ENCODE measurements around the gene MAML1.
A peak's percentile ranks its signal among the peaks of the same experiment; 100 is the strongest.
"Not testable (repeated sequence)": the region's sequence is repeated elsewhere in the genome, so short reads cannot be mapped to it uniquely, and the experiment has no call there.

The MAML1 gene

GRCh38 chr5:179734536-179735164, 2.0 kb downstream of the MAML1 start:
- peak overlapping the region; percentile 78 for H3K4me3 ChIP-seq (ENCODE audit: extremely low read depth, insufficient read depth, low read length, poor library complexity, severe bottlenecking)
- H3K27ac ChIP-seq (ENCODE audit: low read depth, low read length, severe bottlenecking), result no peak overlapping the region
- H3K9me3 ChIP-seq (ENCODE audit: control insufficient read depth, low read length), result no peaks in the 10 kb centered on the region
- peaks cover 59% of the 10 kb centered on the region for H3K36me3 ChIP-seq (ENCODE audit: control insufficient read depth, insufficient read depth, low read length)
- WGBS, 2 experiments (ENCODE audit: insufficient coverage in 2 of 2), result 38 to 83% methylated on average over 3 to 8 of the region's 12 CpGs
- peaks cover 11% of the 10 kb centered on the region for H3K4me1 ChIP-seq (ENCODE audit: control insufficient read depth, insufficient read depth, low read length, poor library complexity, severe bottlenecking)

GRCh38 chr5:179738742-179739141, 6.1 kb downstream of the MAML1 start:
- H3K36me3 ChIP-seq (ENCODE audit: control insufficient read depth, insufficient read depth, low read length), result peaks cover 74% of the 10 kb centered on the region
- WGBS, 2 experiments (ENCODE audit: insufficient coverage in 2 of 2), result 98 to 100% methylated on average over 2 of the region's 4 CpGs

DNA sequence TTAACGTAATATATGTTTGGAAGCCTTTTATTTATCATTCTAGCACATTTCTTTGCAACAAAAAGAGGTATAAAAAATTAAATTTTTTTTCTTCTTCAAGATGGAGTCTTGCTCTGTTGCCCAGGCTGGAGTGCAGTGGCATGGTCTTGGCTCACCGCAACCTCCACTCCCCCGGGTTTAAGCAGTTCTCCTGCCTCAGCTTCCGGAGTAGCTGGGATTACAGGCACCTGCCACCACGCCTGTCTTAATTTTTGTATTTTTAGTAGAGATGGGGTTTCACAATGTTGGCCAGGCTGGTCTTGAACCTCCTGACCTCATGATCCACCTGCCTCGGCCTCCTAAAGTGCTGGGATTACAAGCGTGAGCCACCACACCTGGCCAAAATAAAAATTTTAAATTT, 11.5 kb downstream of the MAML1 start:
- WGBS, 2 experiments (ENCODE audit: insufficient coverage in 2 of 2), result 94 to 97% methylated on average over 4 of the region's 7 CpGs
- not testable (repeated sequence) for H3K4me1 ChIP-seq (ENCODE audit: control insufficient read depth, insufficient read depth, low read length, poor library complexity, severe bottlenecking); H3K4me3 ChIP-seq (ENCODE audit: extremely low read depth, insufficient read depth, low read length, poor library complexity, severe bottlenecking); H3K27ac ChIP-seq (ENCODE audit: low read depth, low read length, severe bottlenecking); H3K9me3 ChIP-seq (ENCODE audit: control insufficient read depth, low read length)
- H3K36me3 ChIP-seq (ENCODE audit: control insufficient read depth, insufficient read depth, low read length), result peaks cover 58% of the 10 kb centered on the region

More at GRCh38 chr5:179738742-179739141, 6.1 kb downstream of the MAML1 start:
- no peak overlapping the region for H3K4me3 ChIP-seq (ENCODE audit: extremely low read depth, insufficient read depth, low read length, poor library complexity, severe bottlenecking)
- no peaks in the 10 kb centered on the region for H3K9me3 ChIP-seq (ENCODE audit: control insufficient read depth, low read length)
- no peak overlapping the region for H3K27ac ChIP-seq (ENCODE audit: low read depth, low read length, severe bottlenecking)
- peaks cover 11% of the 10 kb centered on the region for H3K4me1 ChIP-seq (ENCODE audit: control insufficient read depth, insufficient read depth, low read length, poor library complexity, severe bottlenecking)

GRCh38 chr5:179746872-179747271, 14.2 kb downstream of the MAML1 start:
- WGBS, 2 experiments (ENCODE audit: insufficient coverage in 2 of 2), result 100% methylated on average over 1 of the region's 2 CpGs
- Histone ChIP-seq H3K9me3 (ENCODE audit: control insufficient read depth, low read length) (no peaks in the 10 kb centered on the region), H3K36me3 (ENCODE audit: control insufficient read depth, insufficient read depth, low read length) (peaks cover 56% of the 10 kb centered on the region), H3K27ac (ENCODE audit: low read depth, low read length, severe bottlenecking) (no peak overlapping the region), H3K4me3 (ENCODE audit: extremely low read depth, insufficient read depth, low read length, poor library complexity, severe bottlenecking) (no peak overlapping the region), H3K4me1 (ENCODE audit: control insufficient read depth, insufficient read depth, low read length, poor library complexity, severe bottlenecking) (no peaks in the 10 kb centered on the region)

DNA sequence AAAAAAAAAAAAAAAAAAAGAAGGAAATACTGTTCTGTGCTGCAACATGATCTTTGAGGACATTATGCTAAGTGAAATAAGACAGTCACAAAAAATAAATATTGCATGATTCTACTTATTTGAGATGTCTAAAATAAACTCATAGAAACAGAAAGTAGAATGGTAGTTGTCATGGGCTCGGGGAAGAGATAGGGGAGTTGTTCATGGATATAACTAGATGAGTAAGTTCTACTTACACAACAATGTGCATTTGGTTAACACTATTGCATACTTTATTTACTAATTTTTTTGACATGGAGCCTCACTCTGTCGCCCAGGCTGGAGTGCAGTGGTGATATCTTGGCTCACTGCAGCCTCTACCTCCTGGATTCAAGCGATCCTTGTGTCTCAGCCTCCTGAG, 15.2 kb downstream of the MAML1 start:
- WGBS, 2 experiments (ENCODE audit: insufficient coverage in 2 of 2), result 92 to 100% methylated on average over 2 of the region's 3 CpGs
- Histone ChIP-seq H3K27ac (ENCODE audit: low read depth, low read length, severe bottlenecking) (no peak overlapping the region), H3K9me3 (ENCODE audit: control insufficient read depth, low read length) (no peaks in the 10 kb centered on the region), H3K4me3 (ENCODE audit: extremely low read depth, insufficient read depth, low read length, poor library complexity, severe bottlenecking) (no peak overlapping the region), H3K36me3 (ENCODE audit: control insufficient read depth, insufficient read depth, low read length) (peaks cover 52% of the 10 kb centered on the region), H3K4me1 (ENCODE audit: control insufficient read depth, insufficient read depth, low read length, poor library complexity, severe bottlenecking) (no peaks in the 10 kb centered on the region)

DNA sequence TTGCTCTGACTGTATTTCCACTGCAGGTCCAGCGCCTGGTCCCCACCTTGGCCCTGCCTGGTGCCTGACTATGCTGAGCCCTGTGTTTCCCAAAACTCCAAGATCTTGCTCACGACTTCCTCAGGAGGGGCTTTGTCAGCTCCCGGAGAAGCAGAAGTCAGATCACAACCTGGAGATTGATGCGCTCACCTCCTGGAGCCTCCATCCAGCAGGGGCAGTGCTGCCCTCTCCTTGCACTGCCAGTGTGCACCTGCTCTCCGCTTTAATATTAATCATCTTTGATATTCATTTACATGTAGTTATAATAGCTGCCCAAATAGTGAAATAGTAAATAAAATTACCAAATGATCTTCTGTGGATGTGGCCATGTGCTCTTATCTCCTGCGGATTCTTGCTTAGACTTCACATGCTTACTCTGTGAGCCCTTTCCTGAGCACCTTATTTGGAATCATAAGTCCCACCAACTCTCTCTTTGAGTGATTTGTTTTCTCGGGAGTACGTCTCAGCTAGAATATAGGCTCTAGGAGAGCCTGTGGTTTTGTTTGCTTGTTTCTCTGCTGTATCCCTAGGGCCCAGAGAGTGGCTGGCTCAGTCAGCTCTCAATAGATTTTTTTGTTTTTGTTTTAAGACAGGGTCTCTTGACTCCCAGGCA, 17.4 kb downstream of the MAML1 start:
- H3K9me3 ChIP-seq (ENCODE audit: control insufficient read depth, low read length), result no peaks in the 10 kb centered on the region
- H3K36me3 ChIP-seq (ENCODE audit: control insufficient read depth, insufficient read depth, low read length), result peaks cover 46% of the 10 kb centered on the region
- peaks cover 11% of the 10 kb centered on the region for H3K4me1 ChIP-seq (ENCODE audit: control insufficient read depth, insufficient read depth, low read length, poor library complexity, severe bottlenecking)
- no peak overlapping the region for H3K27ac ChIP-seq (ENCODE audit: low read depth, low read length, severe bottlenecking)
- 95% methylated on average over 5 to 7 of the region's 8 CpGs for WGBS, 2 experiments (ENCODE audit: insufficient coverage in 2 of 2)
- H3K4me3 ChIP-seq (ENCODE audit: extremely low read depth, insufficient read depth, low read length, poor library complexity, severe bottlenecking), result no peak overlapping the region

DNA sequence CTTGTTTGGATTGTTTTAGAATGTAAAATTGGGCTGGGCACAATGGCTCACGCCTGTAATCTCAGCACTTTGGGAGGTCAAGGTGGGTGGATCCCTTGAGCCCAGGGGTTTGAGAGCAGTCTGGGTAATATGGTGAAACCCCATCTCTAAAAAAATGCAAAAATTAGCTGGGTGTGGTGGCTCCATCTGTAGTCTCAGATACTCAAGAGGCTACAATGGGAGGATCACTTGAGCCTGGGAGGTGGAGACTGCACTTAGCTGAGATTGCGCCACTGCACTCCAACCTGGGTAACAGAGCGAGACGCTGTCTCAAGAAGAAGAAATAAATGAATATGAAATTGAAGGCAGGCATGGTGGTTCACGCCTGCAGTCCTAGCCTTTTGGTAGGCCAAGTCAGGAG, 21.3 kb downstream of the MAML1 start:
- Histone ChIP-seq H3K4me1 (ENCODE audit: control insufficient read depth, insufficient read depth, low read length, poor library complexity, severe bottlenecking) (peaks cover 18% of the 10 kb centered on the region), H3K4me3 (ENCODE audit: extremely low read depth, insufficient read depth, low read length, poor library complexity, severe bottlenecking) (no peak overlapping the region), H3K36me3 (ENCODE audit: control insufficient read depth, insufficient read depth, low read length) (peaks cover 40% of the 10 kb centered on the region), H3K9me3 (ENCODE audit: control insufficient read depth, low read length) (no peaks in the 10 kb centered on the region), H3K27ac (ENCODE audit: low read depth, low read length, severe bottlenecking) (no peak overlapping the region)
- WGBS, 2 experiments (ENCODE audit: insufficient coverage in 2 of 2), result 95 to 100% methylated on average over 5 of the region's 5 CpGs

GRCh38 chr5:179755022-179755421, 22.4 kb downstream of the MAML1 start:
- peak overlapping the region; percentile 63 for H3K27ac ChIP-seq (ENCODE audit: low read depth, low read length, severe bottlenecking)
- H3K36me3 ChIP-seq (ENCODE audit: control insufficient read depth, insufficient read depth, low read length), result peaks cover 31% of the 10 kb centered on the region
- H3K9me3 ChIP-seq (ENCODE audit: control insufficient read depth, low read length), result no peaks in the 10 kb centered on the region
- H3K4me1 ChIP-seq (ENCODE audit: control insufficient read depth, insufficient read depth, low read length, poor library complexity, severe bottlenecking), result peaks cover 29% of the 10 kb centered on the region
- H3K4me3 ChIP-seq (ENCODE audit: extremely low read depth, insufficient read depth, low read length, poor library complexity, severe bottlenecking), result no peak overlapping the region
- WGBS, 2 experiments (ENCODE audit: insufficient coverage in 2 of 2), result 50% methylated on average over 1 to 2 of the region's 2 CpGs

GRCh38 chr5:179758955-179759354, 26.3 kb downstream of the MAML1 start:
- Histone ChIP-seq H3K4me3 (ENCODE audit: extremely low read depth, insufficient read depth, low read length, poor library complexity, severe bottlenecking) (no peak overlapping the region), H3K27ac (ENCODE audit: low read depth, low read length, severe bottlenecking) (no peak overlapping the region), H3K9me3 (ENCODE audit: control insufficient read depth, low read length) (no peaks in the 10 kb centered on the region), H3K4me1 (ENCODE audit: control insufficient read depth, insufficient read depth, low read length, poor library complexity, severe bottlenecking) (peaks cover 61% of the 10 kb centered on the region), H3K36me3 (ENCODE audit: control insufficient read depth, insufficient read depth, low read length) (peaks cover 11% of the 10 kb centered on the region)
- WGBS, 2 experiments (ENCODE audit: insufficient coverage in 2 of 2), result 94 to 96% methylated on average over 8 of the region's 8 CpGs

DNA sequence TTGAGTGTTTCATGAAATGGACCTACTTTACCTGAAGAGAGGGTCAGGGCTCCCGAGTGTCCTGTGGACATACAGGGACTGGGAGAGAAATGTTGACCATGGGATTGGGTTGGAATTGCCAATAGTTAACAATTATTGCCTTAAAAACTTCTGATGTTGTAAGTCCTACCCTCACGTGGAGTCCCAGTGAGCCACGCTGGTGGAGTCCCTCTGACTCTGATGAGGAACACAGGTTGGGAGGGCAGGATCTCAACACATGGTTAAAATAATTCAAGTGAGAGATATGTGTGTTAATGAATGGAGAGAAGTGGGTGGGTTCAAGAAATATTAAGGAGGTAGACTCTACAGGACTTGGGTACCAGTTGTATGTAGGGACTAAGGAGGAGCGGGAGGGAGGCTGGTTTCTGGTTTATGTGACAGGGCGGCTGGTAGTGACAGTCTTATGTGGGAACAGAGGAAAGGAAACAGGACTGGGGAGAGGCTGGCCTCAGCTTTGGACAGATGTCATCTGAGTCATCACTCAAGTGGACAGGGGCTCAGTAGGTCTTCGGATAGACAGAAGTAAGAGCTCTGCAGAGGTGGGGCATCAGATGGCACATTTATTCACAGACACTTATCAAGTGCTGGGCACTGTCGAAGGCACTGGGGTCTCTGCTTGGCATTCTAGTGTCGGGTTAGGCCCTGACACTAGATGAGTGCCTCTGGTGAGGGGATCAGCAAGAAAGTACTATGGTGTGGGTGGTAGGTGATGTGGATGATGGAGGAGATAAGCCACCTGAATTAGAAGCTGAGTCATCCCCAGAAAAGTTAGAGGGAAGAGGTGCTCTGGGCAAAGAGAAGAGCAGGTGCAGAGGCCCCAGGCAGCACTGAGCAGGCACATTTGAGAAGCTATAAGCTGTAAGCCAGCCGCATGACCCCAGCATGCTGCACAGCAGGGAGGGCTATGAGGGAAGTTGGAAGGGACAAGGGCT, 27.2 kb downstream of the MAML1 start:
- WGBS, 2 experiments (ENCODE audit: insufficient coverage in 2 of 2), result 94 to 99% methylated on average over 7 of the region's 9 CpGs
- Histone ChIP-seq H3K9me3 (ENCODE audit: control insufficient read depth, low read length) (no peaks in the 10 kb centered on the region), H3K27ac (ENCODE audit: low read depth, low read length, severe bottlenecking) (peak overlapping the region; percentile 45)

More for the DNA sequence above, 27.2 kb downstream of the MAML1 start:
- H3K4me3 ChIP-seq (ENCODE audit: extremely low read depth, insufficient read depth, low read length, poor library complexity, severe bottlenecking), result no peak overlapping the region
- peaks cover 59% of the 10 kb centered on the region for H3K4me1 ChIP-seq (ENCODE audit: control insufficient read depth, insufficient read depth, low read length, poor library complexity, severe bottlenecking)
- H3K36me3 ChIP-seq (ENCODE audit: control insufficient read depth, insufficient read depth, low read length), result peaks cover 11% of the 10 kb centered on the region
